SU-DHL-6 (cell line): ENCODE results near the gene CLCN1.

Source experiments
- H2AFZ ChIP-seq: fragments of 200-600 bp; sonication (generic); 2 replicates; pipeline ENCODE4 v1.6.1; 2014; ENCODE audit warnings: low read depth, mild to moderate bottlenecking, moderate library complexity, mixed read lengths, antibody characterized with exemption, low read length; ENCODE audit not compliant: severe bottlenecking
- H3F3A ChIP-seq: fragments of 200-600 bp; shearing (Covaris generic); 2 replicates; pipeline ENCODE4 v1.6.0; 2016; ENCODE audit warnings: antibody characterized with exemption, mild to moderate bottlenecking; ENCODE audit not compliant: insufficient read depth
- H3K27ac ChIP-seq: fragments of 200-600 bp; sonication (generic); 2 replicates; pipeline ENCODE4 v1.5.1; 2016; ENCODE audit warnings: low read depth, mild to moderate bottlenecking, low read length, moderate library complexity, mixed read lengths
- H3K27me3 ChIP-seq: fragments of 200-600 bp; sonication (generic), shearing (Covaris generic); 2 replicates; pipeline ENCODE4 v1.6.0; 2014; ENCODE audit warnings: mild to moderate bottlenecking, low read length
- H3K36me3 ChIP-seq: fragments of 200-600 bp; sonication (generic); 2 replicates; pipeline ENCODE4 v1.6.1; 2014; ENCODE audit warnings: mild to moderate bottlenecking, low read length, mixed read lengths
- H3K4me2 ChIP-seq: fragments of 300-600, 200-600 bp; shearing (Covaris generic), sonication (generic); 2 replicates; pipeline ENCODE4 v1.6.0; 2014; ENCODE audit warnings: low read length, low read depth, mild to moderate bottlenecking; ENCODE audit not compliant: poor library complexity, severe bottlenecking
- H3K4me3 ChIP-seq: fragments of 200-600 bp; sonication (generic); 2 replicates; pipeline ENCODE4 v1.5.1; 2014; ENCODE audit warnings: antibody characterized with exemption, low read length, mild to moderate bottlenecking, mixed read lengths; ENCODE audit not compliant: insufficient read depth, poor library complexity, severe bottlenecking
- H3K79me2 ChIP-seq: fragments of 200-600 bp; sonication (generic); 2 replicates; pipeline ENCODE4 v1.6.1; 2014; ENCODE audit warnings: mild to moderate bottlenecking, low read length, moderate library complexity; ENCODE audit not compliant: insufficient read depth
- H3K9ac ChIP-seq: fragments of 200-600 bp; sonication (generic); 2 replicates; pipeline ENCODE4 v1.7.0; 2014; ENCODE audit warnings: mild to moderate bottlenecking, low read length
- H3K9me2 ChIP-seq: fragments of 200-600 bp; sonication (generic); replicated peaks from 2 replicates; pipeline ENCODE4 v1.6.1; 2014; ENCODE audit warnings: low read length; ENCODE audit not compliant: insufficient read depth
- H3K9me3 ChIP-seq: fragments of 200-600 bp; sonication (generic); 2 replicates; pipeline ENCODE4 v1.6.1; 2014; ENCODE audit warnings: low read length, mixed read lengths; ENCODE audit not compliant: insufficient read depth
- H4K20me1 ChIP-seq: fragments of 200-600 bp; sonication (generic); 2 replicates; pipeline ENCODE4 v1.6.1; 2014; ENCODE audit warnings: low read depth, mild to moderate bottlenecking, antibody characterized with exemption, low read length, moderate library complexity, mixed read lengths
- CTCF ChIP-seq: fragments of 200-600 bp; sonication (generic); IDR thresholded peaks from one replicate; pipeline ENCODE4 v1.5.1; 2017; ENCODE audit warnings: antibody characterized with exemption, mild to moderate bottlenecking, low read length, moderate library complexity; ENCODE audit not compliant: insufficient read depth, poor library complexity, severe bottlenecking
- EZH2phosphoT487 ChIP-seq: fragments of 200-600 bp; sonication (generic), shearing (Covaris generic); conservative IDR thresholded peaks from 2 replicates; pipeline ENCODE4 v1.6.1; 2018; ENCODE audit warnings: mild to moderate bottlenecking, antibody characterized with exemption, low read length, moderate library complexity, mixed read lengths

The CLCN1 gene

DNA sequence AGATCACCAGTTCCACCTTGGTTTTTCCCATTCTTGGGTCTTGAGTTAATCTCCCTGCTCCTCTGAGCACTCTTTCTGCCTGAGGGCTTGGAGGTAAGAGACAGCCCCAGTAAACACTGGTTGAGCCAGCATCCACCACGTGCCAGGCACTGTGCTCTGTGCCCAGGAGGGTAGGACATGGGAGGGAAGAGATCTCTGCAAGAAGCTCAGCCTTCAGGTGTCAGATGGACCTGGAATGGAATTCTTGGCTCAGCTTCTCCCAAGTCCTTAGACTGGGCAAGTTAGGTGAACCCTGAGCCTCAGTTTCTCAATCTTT is 67.7 kb downstream of the CLCN1 start:
- Histone ChIP-seq H3K27me3 (no peaks in the 10 kb centered on the region), H3K27ac (no peak overlapping the region), H3K4me2 (no peak overlapping the region), H3K4me3 (no peak overlapping the region), H2AFZ (no peak overlapping the region), H3K9me2 (no peaks in the 10 kb centered on the region), H3K9me3 (no peaks in the 10 kb centered on the region), H3K36me3 (no peaks in the 10 kb centered on the region), H3K9ac (no peak overlapping the region), H4K20me1 (no peaks in the 10 kb centered on the region), H3F3A (no peaks in the 10 kb centered on the region), H3K79me2 (no peaks in the 10 kb centered on the region)
- TF ChIP-seq CTCF (no peak), EZH2phosphoT487 (no peak)

DNA sequence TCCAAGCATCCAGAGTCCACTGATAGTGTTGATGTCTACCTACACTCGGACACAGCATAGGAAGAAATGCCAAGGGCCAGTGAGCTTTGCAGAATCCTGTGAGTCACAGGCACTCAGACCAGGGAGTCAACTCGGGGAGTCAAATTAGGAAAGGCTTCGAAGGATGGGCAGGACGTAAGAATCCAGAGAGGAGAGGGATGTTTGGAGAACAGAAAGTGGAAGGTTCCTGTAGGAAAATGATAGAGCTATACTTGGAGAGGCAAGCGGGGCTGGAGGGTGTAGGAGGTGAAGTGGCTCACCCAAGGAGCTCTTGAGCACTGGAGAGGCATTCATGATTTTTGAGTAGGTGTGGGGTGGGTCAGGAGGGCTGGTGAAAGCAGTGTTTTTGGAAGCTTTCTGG is 68.2 kb downstream of the CLCN1 start:
- H3F3A ChIP-seq: no peaks in the 10 kb centered on the region
- no peaks in the 10 kb centered on the region for H3K79me2 ChIP-seq
- no peaks in the 10 kb centered on the region for H3K36me3 ChIP-seq
- H3K27ac ChIP-seq: no peak overlapping the region
- H3K9ac ChIP-seq: no peak overlapping the region
- H3K9me2 ChIP-seq: no peaks in the 10 kb centered on the region
- H3K4me3 ChIP-seq: no peak overlapping the region
- no peaks in the 10 kb centered on the region for H3K9me3 ChIP-seq
- TF ChIP-seq CTCF: no peak
- no peak for TF ChIP-seq EZH2phosphoT487
- H3K4me2 ChIP-seq: no peak overlapping the region
- no peaks in the 10 kb centered on the region for H4K20me1 ChIP-seq
- no peaks in the 10 kb centered on the region for H3K27me3 ChIP-seq
- no peak overlapping the region for H2AFZ ChIP-seq

GRCh38 chr7:143384661-143385631 is 69.0 kb downstream of the CLCN1 start:
- no peaks in the 10 kb centered on the region for H3K79me2 ChIP-seq
- no peaks in the 10 kb centered on the region for H3K9me3 ChIP-seq
- H2AFZ ChIP-seq: no peak overlapping the region
- H3K9me2 ChIP-seq: no peaks in the 10 kb centered on the region
- no peak overlapping the region for H3K27ac ChIP-seq
- no peaks in the 10 kb centered on the region for H3F3A ChIP-seq
- no peaks in the 10 kb centered on the region for H3K36me3 ChIP-seq
- no peaks in the 10 kb centered on the region for H3K27me3 ChIP-seq
- no peak overlapping the region for H3K4me2 ChIP-seq
- TF ChIP-seq EZH2phosphoT487 (no peak), CTCF (no peak)
- H3K9ac ChIP-seq: no peak overlapping the region
- no peak overlapping the region for H3K4me3 ChIP-seq
- H4K20me1 ChIP-seq: no peaks in the 10 kb centered on the region
